Gastrocnemius medialis (tissue), 4 donors: Measurements from ENCODE around the gene RASSF8.

Source experiments
- CTCF ChIP-seq, 5 experiments: fragments of 450-650 bp in 3 of 5; fragments of 200-600 bp in 2 of 5; sonication (generic) in 2 of 5; IDR thresholded peaks in 4 of 5; conservative IDR thresholded peaks in 1 of 5; 1 replicate in 4 of 5; 2 replicates in 1 of 5; pipeline ENCODE4 v1.5.1; 2016 to 2019; ENCODE audit warnings: antibody characterized with exemption in 5 of 5, mild to moderate bottlenecking in 3 of 5, moderate library complexity in 3 of 5
- POLR2A ChIP-seq, 2 donors: fragments of 450-650 bp; IDR thresholded peaks; one replicate each; pipeline ENCODE4 v1.6.1; 2017; ENCODE audit warnings: antibody characterized with exemption in 2 of 2, mild to moderate bottlenecking in 2 of 2, moderate library complexity in 2 of 2

GRCh38 chr12:25997201-25997963, 38.9 kb downstream of the RASSF8 start:
- TF ChIP-seq CTCF (IDR thresholded peaks at IDR 0.05 in 4 of 5, conservative IDR thresholded peaks at IDR 0.05 in 1 of 5), result no peak
- no peak for TF ChIP-seq POLR2A (IDR thresholded peaks at IDR 0.05)
